NCI-H460 (cell line): ENCODE results near the gene GPR84. TPM values are rescaled to one million over a fixed set of nuclear protein-coding genes. Genes with fewer than 3 reads are reported as not detected.
"Not testable (repeated sequence)": the region's sequence is repeated elsewhere in the genome, so short reads cannot be mapped to it uniquely, and the experiment has no call there.

Experiments
- DNase-seq: peaks from one replicate; pipeline ENCODE4 v3.0.0-alpha.2; 2016; ENCODE audit warnings: low read depth; ENCODE audit errors: extremely low read depth
- small RNA-seq, 2 experiments: library from RNA; depleted of rRNA; stranded (forward); fragments of <200 nt; gene quantifications; one replicate each; pipeline ENCODE3, GENCODE V24; 2014
- total RNA-seq: library from RNA; depleted of rRNA; stranded (reverse); fragments of >200 nt; shearing (Covaris generic); gene quantifications from 2 replicates; pipeline ENCODE4 v1.2.3, GENCODE V29; 2014; rRNA removed

The GPR84 gene
- total RNA-seq, 1 experiment from 2014 or later, result not detected

DNA sequence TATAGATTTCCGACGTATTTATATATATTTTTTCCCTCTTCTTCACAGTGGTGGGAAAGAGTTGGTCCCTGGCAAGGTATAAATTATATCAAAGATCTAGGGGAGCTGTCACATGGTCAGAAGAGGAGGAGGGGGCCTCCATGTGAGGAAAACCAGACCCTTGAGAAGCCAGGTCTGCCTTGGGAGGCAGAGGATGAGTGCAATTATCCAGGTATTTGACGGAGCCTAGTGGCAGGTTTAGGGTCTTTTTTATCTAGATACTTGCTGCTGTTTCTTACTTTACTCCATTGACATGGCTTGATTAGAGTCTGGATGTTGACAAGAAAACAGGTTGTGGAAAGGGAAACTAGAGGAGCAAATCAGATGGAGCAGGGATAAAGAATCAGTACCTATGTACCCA, 33.8 kb downstream of the GPR84 start:
- no peak for DNase-seq

DNA sequence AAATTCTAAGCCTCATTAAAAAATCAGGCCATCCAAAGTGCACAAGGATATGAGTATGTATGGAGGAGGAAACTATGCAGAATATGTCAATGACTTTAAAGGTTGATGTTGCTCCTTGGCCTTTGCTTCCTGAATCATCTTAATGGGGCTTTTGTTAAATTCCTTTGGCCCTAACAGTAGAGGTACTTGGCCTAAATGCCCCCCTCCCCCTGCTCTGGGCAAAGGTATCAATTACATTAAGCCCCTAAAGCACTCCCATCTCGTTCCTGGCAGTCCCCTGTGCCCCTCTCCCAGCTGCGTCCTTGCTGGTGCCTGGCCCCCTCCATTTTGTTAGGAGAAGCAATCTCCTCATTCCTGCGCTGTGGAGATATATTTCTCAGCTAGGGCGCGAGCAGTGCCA, 34.5 kb downstream of the GPR84 start:
- DNase-seq, result no peak

DNA sequence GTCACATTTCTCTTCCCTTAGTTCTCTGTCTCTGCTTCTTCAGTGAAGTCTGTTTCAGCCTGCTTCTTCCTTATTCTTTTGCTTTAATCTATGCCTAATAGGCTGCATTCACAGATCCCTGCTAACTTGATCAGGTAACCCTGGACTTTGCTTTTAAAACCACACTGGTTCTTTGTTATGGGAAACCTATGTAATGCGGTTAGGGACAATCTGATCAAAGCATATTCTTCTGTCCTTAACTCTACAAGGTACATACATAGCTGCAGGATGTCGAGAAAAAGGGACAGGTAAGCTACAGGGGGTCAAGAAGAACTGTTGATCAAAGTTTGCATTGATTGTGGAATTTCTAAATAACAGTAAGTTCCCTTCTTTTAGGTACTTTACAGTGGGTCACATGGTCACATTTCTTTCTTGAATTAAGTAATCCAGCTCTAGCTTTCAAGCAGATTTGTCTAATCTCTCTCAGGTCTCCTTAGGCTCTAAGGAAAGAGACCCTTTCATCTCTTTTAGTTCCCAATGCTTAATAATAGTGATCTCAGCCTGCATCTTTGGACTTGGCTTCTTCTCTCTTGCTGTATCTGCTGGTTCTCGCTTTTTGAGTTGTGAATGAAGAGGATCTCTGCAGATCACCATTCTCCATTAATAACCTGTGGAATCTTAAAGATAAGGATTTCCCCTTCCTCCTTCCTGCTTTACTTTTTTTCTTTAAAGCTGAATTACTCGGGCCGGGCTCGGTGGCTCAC, 35.5 kb downstream of the GPR84 start:
- DNase-seq, result no peak

DNA sequence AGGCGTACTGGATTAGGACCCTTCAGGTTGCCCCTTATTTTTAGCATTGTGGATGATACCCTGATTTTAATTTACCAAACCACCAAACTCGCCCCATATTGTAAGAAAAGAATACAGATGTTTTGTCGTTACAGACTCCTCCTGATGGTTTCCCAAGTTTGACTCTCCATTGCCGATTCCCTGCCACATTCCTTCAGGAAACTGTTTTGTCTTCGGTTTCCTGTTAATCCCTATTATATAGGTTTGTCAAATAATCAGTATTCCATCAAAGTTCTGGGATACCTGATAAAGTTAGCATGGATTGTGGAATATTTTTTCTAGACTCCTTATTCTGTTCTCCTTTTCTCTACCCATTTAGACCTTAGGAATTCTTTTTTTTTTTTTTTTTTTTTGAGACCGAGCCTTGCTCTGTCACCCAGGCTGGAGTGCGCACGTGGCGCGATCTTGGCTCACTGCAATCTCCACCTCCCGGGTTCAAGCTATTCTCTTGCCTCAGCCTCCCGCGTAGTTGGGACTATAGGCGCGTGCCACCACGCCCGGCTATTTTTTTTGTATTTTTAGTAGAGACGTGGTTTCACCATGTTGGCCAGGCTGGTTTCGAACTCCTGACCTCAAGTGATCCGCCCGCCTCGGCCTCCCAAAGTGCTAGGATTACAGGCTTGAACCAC, 38.7 kb downstream of the GPR84 start:
- not testable (repeated sequence) for DNase-seq

DNA sequence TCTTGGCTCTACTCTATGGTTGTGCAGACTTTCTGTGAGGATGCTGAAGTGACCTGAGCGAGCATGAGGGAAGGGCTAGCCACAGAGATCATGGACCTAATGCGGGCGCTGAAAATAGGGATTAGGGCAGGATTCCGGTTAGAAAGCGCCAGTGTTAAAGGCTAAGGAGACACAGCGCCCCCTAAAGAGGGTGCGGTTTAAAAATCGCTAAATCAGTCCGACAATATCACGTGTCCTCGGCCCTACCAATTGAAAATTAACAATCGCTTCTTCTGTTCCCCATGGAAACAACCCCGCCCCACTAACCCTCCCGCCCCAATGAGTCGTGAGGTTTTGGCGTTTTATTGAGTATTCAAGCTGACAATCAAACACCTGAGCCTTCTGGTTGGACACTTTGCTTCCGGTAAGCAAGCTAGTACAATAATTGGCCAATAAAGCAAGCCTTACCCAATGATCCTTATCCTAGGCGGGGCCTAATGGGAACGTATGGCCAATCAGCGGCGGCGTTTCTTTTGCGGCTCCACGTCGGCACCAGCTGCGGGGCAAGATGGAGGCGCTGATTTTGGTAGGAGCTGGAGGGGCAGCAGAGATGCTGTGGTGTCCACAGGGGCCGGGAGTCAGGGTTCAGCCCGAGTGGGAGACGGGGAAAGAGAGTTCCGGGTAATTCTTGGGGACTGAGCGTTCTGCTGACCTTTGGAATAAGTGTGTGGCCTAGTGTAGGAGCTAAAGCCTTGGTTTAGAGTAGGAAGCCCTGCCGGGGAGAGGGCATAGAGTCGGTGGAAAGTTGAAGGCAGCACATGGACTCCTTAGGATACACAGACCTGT, 39.5 kb downstream of the GPR84 start, which contains the start of gene COPZ1:
Gene COPZ1 (plus strand): TSS at position 515 of the 825 bp plus-strand sequence. CDS start 33 bp downstream, at position 548.
- peak; percentile 100 for DNase-seq

DNA sequence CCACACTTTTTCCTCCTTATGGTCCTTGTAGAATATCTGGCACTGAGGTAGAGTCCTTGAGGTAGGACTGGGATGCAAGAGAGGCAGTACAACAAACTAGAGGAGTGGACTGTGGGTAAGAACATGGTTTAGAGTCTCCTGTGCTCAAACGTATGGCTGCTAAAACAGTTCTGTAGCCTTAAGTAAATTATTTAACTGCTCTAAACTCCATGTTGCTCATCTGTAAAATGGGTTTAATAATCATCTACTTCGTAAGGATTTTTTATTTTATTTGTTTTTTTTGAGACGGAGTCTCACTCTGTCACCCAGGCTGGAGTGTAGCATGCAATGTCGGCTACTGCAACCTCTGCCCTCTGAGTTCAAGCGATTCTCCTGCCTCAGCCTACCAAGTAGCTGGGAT, 42.9 kb downstream of the GPR84 start:
- DNase-seq, result no peak

Small RNA genes lying within 50 kb of the gene (small RNA-seq; reads per million reads assigned to genes)
- 16.8 to 401 reads per million in 2 experiments for gene MIR148B
- 0 reads per million in 2 experiments for gene RN7SL744P
- gene RNU6-950P, result 0 reads per million in 2 experiments

Other genes starting within 250 kb of the GPR84 start
- gene SMUG1, start 175.5 kb downstream of the GPR84 start, total RNA-seq, result 44.2 and 49.8 TPM in 2 replicates
- gene CBX5, start 84.4 kb downstream of the GPR84 start, total RNA-seq, result 41.6 and 48.5 TPM in 2 replicates
- gene HNRNPA1, start 83.8 kb downstream of the GPR84 start, total RNA-seq, result 612 and 670 TPM in 2 replicates
- 0.69 and 0.72 TPM in 2 replicates for gene NFE2, start 63.5 kb downstream of the GPR84 start, total RNA-seq
- gene COPZ1, start 39.4 kb downstream of the GPR84 start, total RNA-seq, result 293 and 294 TPM in 2 replicates
- gene ZNF385A, start 20.2 kb upstream of the GPR84 start, total RNA-seq, result 5.3 and 5.5 TPM in 2 replicates
- 31.2 and 36.1 TPM in 2 replicates for gene ITGA5, start 54.8 kb upstream of the GPR84 start, total RNA-seq
- gene GTSF1, start 109.1 kb upstream of the GPR84 start, total RNA-seq, result not detected in 2 replicates
- gene NCKAP1L, start 133.3 kb upstream of the GPR84 start, total RNA-seq, result not detected in 2 replicates
- gene PDE1B, start 185.1 kb upstream of the GPR84 start, total RNA-seq, result not detected in 2 replicates
- not detected in 2 replicates for gene PPP1R1A, start 224.2 kb upstream of the GPR84 start, total RNA-seq